Endothelial cell of umbilical vein (primary cell): ENCODE data around the gene FRK. TPM values are rescaled to one million over a fixed set of nuclear protein-coding genes. Genes with fewer than 3 reads are reported as not detected.

ENCODE experiments used
- BruUV-seq: library from RNA; stranded (reverse); fragments of 400-500 nt; replicated peaks from 2 replicates; lab custom pipeline; 2021; lab: Mats Ljungman, UMichigan
- CTCF ChIA-PET: fragments of 300-600, 350-600 bp; sonication (Branson Sonifier 250); formaldehyde crosslinking; loops from one replicate; lab custom pipeline; 2021; ENCODE audit warnings: antibody characterized with exemption, inconsistent platforms; lab: Charles Lee
- POLR2A ChIA-PET: fragments of 300-600, 350-600 bp; sonication (Branson Sonifier 250); formaldehyde crosslinking; loops from one replicate; lab custom pipeline; 2021; ENCODE audit warnings: antibody characterized with exemption, inconsistent platforms; lab: Charles Lee
- DNase-seq: peaks from one replicate; pipeline ENCODE4 v3.0.0-alpha.2; 2011; ENCODE audit warnings: low read depth, low spot score
- FAIRE-seq: peaks from 2 replicates; lab custom pipeline; 2011; peaks lifted over from hg19 to GRCh38; lab: Jason Lieb, UNC
- H2AFZ ChIP-seq: 2 replicates; pipeline ENCODE4 v1.6.0; 2012; ENCODE audit warnings: low read depth, low read length, control low read depth, inconsistent platforms
- H3K27ac ChIP-seq: 2 replicates; pipeline ENCODE4 v1.5.1; 2011; ENCODE audit warnings: low read depth, mild to moderate bottlenecking, control low read depth, low read length, moderate library complexity; ENCODE audit not compliant: insufficient read depth
- H3K27me3 ChIP-seq, 2 experiments: 2 replicates each; pipeline versions ENCODE4 v1.6.0 to v1.6.1; 2011; ENCODE audit warnings: low read length in 2 of 2, mixed read lengths in 1 of 2; ENCODE audit not compliant: control insufficient read depth in 2 of 2, insufficient read depth in 2 of 2
- H3K36me3 ChIP-seq, 2 experiments: 2 replicates in 1 of 2; 3 replicates in 1 of 2; pipeline ENCODE4 v1.5.1; 2011; ENCODE audit warnings: low read length in 2 of 2, mild to moderate bottlenecking in 1 of 2, moderate library complexity in 1 of 2; ENCODE audit not compliant: control insufficient read depth in 2 of 2, insufficient read depth in 2 of 2; ENCODE audit errors: extremely low read depth in 1 of 2
- H3K4me1 ChIP-seq: 3 replicates; pipeline ENCODE4 v1.5.1; 2011; ENCODE audit warnings: mild to moderate bottlenecking, low read length; ENCODE audit not compliant: control insufficient read depth, insufficient read depth; ENCODE audit errors: extremely low read depth
- H3K4me2 ChIP-seq: 2 replicates; pipeline ENCODE4 v1.6.1; 2011; ENCODE audit warnings: low read length, control low read depth, mixed read lengths; ENCODE audit not compliant: insufficient read depth
- H3K4me3 ChIP-seq, 3 experiments: fragments of 200-600 bp in 1 of 3; sonication (generic), shearing (Covaris generic) in 1 of 3; replicated peaks in 1 of 3; 2 replicates each; pipeline ENCODE4 v1.5.1; 2011 to 2016; ENCODE audit warnings: control low read depth in 3 of 3, low read length in 3 of 3, mild to moderate bottlenecking in 2 of 3, inconsistent platforms in 1 of 3, low read depth in 1 of 3, moderate library complexity in 1 of 3; ENCODE audit not compliant: insufficient read depth in 1 of 3
- H3K79me2 ChIP-seq: 2 replicates; pipeline ENCODE4 v1.6.0; 2012; ENCODE audit warnings: low read length, inconsistent platforms; ENCODE audit not compliant: control insufficient read depth, insufficient read depth
- H3K9ac ChIP-seq: replicated peaks from 2 replicates; pipeline ENCODE3; 2011; ENCODE audit warnings: low read length, control low read depth; ENCODE audit not compliant: insufficient read depth; ENCODE audit errors: extremely low read depth
- H3K9me1 ChIP-seq: replicated peaks from 3 replicates; pipeline ENCODE4 v1.6.0; 2011; ENCODE audit warnings: mild to moderate bottlenecking, low read length; ENCODE audit not compliant: control insufficient read depth, insufficient read depth; ENCODE audit errors: extremely low read depth
- H3K9me3 ChIP-seq: replicated peaks from 2 replicates; pipeline ENCODE4 v1.5.1; 2012; ENCODE audit warnings: low read length, inconsistent platforms; ENCODE audit not compliant: control insufficient read depth, insufficient read depth
- H4K20me1 ChIP-seq: replicated peaks from 2 replicates; pipeline ENCODE3; 2011; ENCODE audit warnings: mild to moderate bottlenecking, low read length; ENCODE audit not compliant: control insufficient read depth, insufficient read depth; ENCODE audit errors: extremely low read depth
- CTCF ChIP-seq, 2 donors: IDR thresholded peaks; 1 replicate in 1 of 2; 2 replicates in 1 of 2; pipeline ENCODE4 v1.5.1; 2011; ENCODE audit warnings: low read length in 2 of 2, mild to moderate bottlenecking in 2 of 2, moderate library complexity in 2 of 2, control low read depth in 1 of 2, inconsistent platforms in 1 of 2, low read depth in 1 of 2; ENCODE audit not compliant: insufficient read depth in 1 of 2; ENCODE audit errors: extremely low read depth in 1 of 2
- EZH2 ChIP-seq: IDR thresholded peaks from 2 replicates; pipeline ENCODE4 v1.6.1; 2012; ENCODE audit warnings: borderline replicate concordance, low read depth, mild to moderate bottlenecking, moderate library complexity, low read length, inconsistent platforms; ENCODE audit not compliant: severe bottlenecking
- FOS ChIP-seq: IDR thresholded peaks from 2 replicates; pipeline ENCODE4 v1.6.1; 2011; ENCODE audit warnings: mild to moderate bottlenecking, low read length, moderate library complexity, borderline replicate concordance; ENCODE audit not compliant: insufficient read depth
- JUN ChIP-seq: IDR thresholded peaks from 2 replicates; pipeline ENCODE4 v1.6.1; 2011; ENCODE audit warnings: borderline replicate concordance, low read depth; ENCODE audit not compliant: insufficient read length, insufficient read depth
- MAX ChIP-seq: IDR thresholded peaks from 2 replicates; pipeline ENCODE4 v1.6.1; 2011; ENCODE audit not compliant: insufficient read depth, insufficient read length
- POLR2A ChIP-seq: IDR thresholded peaks from 2 replicates; pipeline ENCODE4 v1.6.1; 2012; ENCODE audit warnings: low read depth, mild to moderate bottlenecking, control low read depth, low read length
- POLR2AphosphoS5 ChIP-seq: IDR thresholded peaks from 2 replicates; pipeline ENCODE4 v1.6.1; 2012; ENCODE audit warnings: low read depth, mild to moderate bottlenecking, control low read depth, low read length, moderate library complexity; ENCODE audit not compliant: insufficient read depth
- dilution Hi-C: fragments of 300-500 bp; cut with MboI; formaldehyde crosslinking; loops from one replicate; pipeline ENCODE4 v1.15.0; 2019; ENCODE audit warnings: low sequenced_read_pairs; ENCODE audit not compliant: extremely low pct_ligation_motif_present
- intact Hi-C: fragments of 100-400 bp; cut with micrococcal nuclease; formaldehyde crosslinking; loops from one replicate; pipeline ENCODE4 v1.10.0; 2022
- polyA plus RNA-seq, 4 experiments: library from polyadenylated mRNA; depleted of rRNA in 3 of 4; stranded (reverse) in 3 of 4; unstranded in 1 of 4; fragments of >200 nt; gene quantifications; 2 replicates each; pipeline versions ENCODE4 v1.2.1 to v1.2.3, GENCODE V29; 2011 to 2012; ENCODE audit warnings: missing spikeins in 1 of 4
- total RNA-seq: library from RNA; stranded (reverse); gene quantifications from 2 replicates; pipeline ENCODE4 v1.2.3, GENCODE V29; 2021

The FRK gene
- total and polyA plus RNA-seq, 2 donors (not counting 3 experiments of a cell fraction or from before 2014, with no cell fraction given): 0.01 TPM; not detected in 1

GRCh38 chr6:116104636-116105035 is 43.9 kb upstream of the FRK start:
- ChIA-PET POLR2A (no interaction called here), CTCF (no interaction called here)
- intact Hi-C loops: no loop called here
- no peak overlapping the region for H3K27ac ChIP-seq
- no TSS peak for BruUV-seq
- no peak overlapping the region for H2AFZ ChIP-seq
- no peak for FAIRE-seq
- H3K36me3 ChIP-seq: peaks cover 0 to 2% of the 10 kb centered on the region in 2 experiments
- no peak overlapping the region for H3K4me2 ChIP-seq
- no peak for DNase-seq
- H3K9ac ChIP-seq: no peak overlapping the region
- dilution Hi-C loops: no loop called here
- H4K20me1 ChIP-seq: no peaks in the 10 kb centered on the region
- no peaks in the 10 kb centered on the region for H3K79me2 ChIP-seq
- H3K27me3 ChIP-seq: no peaks in the 10 kb centered on the region
- peaks cover 14% of the 10 kb centered on the region for H3K4me1 ChIP-seq
- no peak overlapping the region for H3K4me3 ChIP-seq
- TF ChIP-seq EZH2: no peak
- no peak for TF ChIP-seq JUN
- TF ChIP-seq CTCF (IDR thresholded peaks at IDR 0.05; ENCODE audit: extremely low read depth in 1 of 2, insufficient read depth in 1 of 2, low read depth in 1 of 2, low read length in 2 of 2): no peak
- no peak for TF ChIP-seq POLR2A
- no peak for TF ChIP-seq POLR2AphosphoS5
- TF ChIP-seq FOS: no peak
- TF ChIP-seq MAX: no peak
- no peaks in the 10 kb centered on the region for H3K9me3 ChIP-seq
- no peaks in the 10 kb centered on the region for H3K9me1 ChIP-seq
